Colonic mucosa (tissue), 4 donors: ENCODE data around the gene PKD1. TPM values are rescaled to one million over a fixed set of nuclear protein-coding genes. Genes with fewer than 3 reads are reported as not detected.

ENCODE experiments used
- DNase-seq: peaks from one replicate; pipeline ENCODE4 v3.0.0-alpha.2; 2020
- H3K27ac ChIP-seq: fragments of 200-600 bp; one replicate; pipeline ENCODE4 v1.8.0; 2021
- H3K27me3 ChIP-seq: fragments of 200-600 bp; one replicate; pipeline ENCODE4 v1.8.0; 2021
- H3K36me3 ChIP-seq: fragments of 200-600 bp; one replicate; pipeline ENCODE4 v1.8.0; 2021
- H3K4me1 ChIP-seq: fragments of 200-600 bp; one replicate; pipeline ENCODE4 v1.8.0; 2021; ENCODE audit warnings: mild to moderate bottlenecking
- H3K4me3 ChIP-seq: fragments of 200-600 bp; one replicate; pipeline ENCODE4 v1.8.0; 2021
- H3K9ac ChIP-seq, 2 donors: one replicate each; pipeline ENCODE4 v1.7.0; 2013; ENCODE audit warnings: control low read depth in 2 of 2, low read depth in 2 of 2, low read length in 2 of 2
- H3K9me3 ChIP-seq: fragments of 200-600 bp; one replicate; pipeline ENCODE4 v1.8.0; 2021
- CTCF ChIP-seq: fragments of 200-600 bp; IDR thresholded peaks from one replicate; pipeline ENCODE4 v1.8.0; 2022; ENCODE audit warnings: antibody characterized with exemption, mild to moderate bottlenecking
- intact Hi-C: fragments of 100-400 bp; cut with DNase I; formaldehyde crosslinking; loops from one replicate; pipeline ENCODE4 v1.14.1; 2022
- total RNA-seq, 2 donors: library from RNA; stranded (reverse); fragmentation: NEBNext Ultra II Directional in 1 of 2; extraction: Animal tissue kit (Norgen Biotek cat#: 25700) in 1 of 2; gene quantifications; one replicate each; pipeline ENCODE4 v1.2.1, GENCODE V29; 2021
- donor health status: healthy.
- donor health status: DM: no; HTN: no; CAD: no.
- donor health status: DM: no; HTN: no; CAD: no.

The PKD1 gene
- total RNA-seq, 2 donors from 2014 or later: 48.2 to 83.5 TPM

GRCh38 chr16:2060346-2060745, 75.4 kb downstream of the PKD1 start:
- Histone ChIP-seq H3K4me1 (peaks cover under 1% of the 10 kb centered on the region), H3K9me3 (no peaks in the 10 kb centered on the region), H3K9ac (no peak overlapping the region), H3K27ac (no peak overlapping the region), H3K27me3 (no peaks in the 10 kb centered on the region), H3K4me3 (no peak overlapping the region), H3K36me3 (peaks cover 7% of the 10 kb centered on the region)
- DNase-seq: no peak
- no peak for TF ChIP-seq CTCF
- intact Hi-C loops: no loop called here

GRCh38 chr16:2058872-2059271, 76.8 kb downstream of the PKD1 start:
- Histone ChIP-seq H3K9me3 (no peaks in the 10 kb centered on the region), H3K27ac (no peak overlapping the region), H3K36me3 (peaks cover 13% of the 10 kb centered on the region), H3K9ac (no peak overlapping the region), H3K4me1 (peaks cover 9% of the 10 kb centered on the region), H3K4me3 (no peak overlapping the region), H3K27me3 (no peaks in the 10 kb centered on the region)
- no peak for DNase-seq
- TF ChIP-seq CTCF: no peak
- intact Hi-C loops: no loop called here

DNA sequence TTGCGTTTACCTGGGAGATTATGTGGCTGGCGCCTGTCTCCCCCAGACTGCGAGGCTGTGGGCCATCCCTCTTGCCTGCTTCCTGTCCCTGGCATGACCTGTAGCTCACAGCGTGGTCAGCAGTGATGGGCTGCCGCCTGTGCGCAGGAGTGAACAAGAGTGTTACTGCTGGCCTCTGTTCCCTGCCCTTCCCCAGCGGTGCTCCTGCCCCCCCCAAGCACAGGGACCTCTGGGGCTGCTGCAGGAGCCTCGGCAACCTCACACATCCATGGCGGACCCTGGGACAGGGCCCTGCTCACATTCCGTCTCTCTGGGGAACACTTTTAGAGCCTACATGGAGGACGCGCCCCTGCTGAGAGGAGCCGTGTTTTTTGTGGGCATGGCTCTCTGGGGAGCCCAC, 77.3 kb downstream of the PKD1 start:
- intact Hi-C loops: no loop called here
- Histone ChIP-seq H3K4me3 (no peak overlapping the region), H3K9me3 (no peaks in the 10 kb centered on the region), H3K9ac (no peak overlapping the region), H3K27ac (no peak overlapping the region), H3K27me3 (no peaks in the 10 kb centered on the region), H3K4me1 (peaks cover 9% of the 10 kb centered on the region), H3K36me3 (peaks cover 14% of the 10 kb centered on the region)
- no peak for DNase-seq
- TF ChIP-seq CTCF: no peak

- intact Hi-C loops: no loop called here
- no peak for TF ChIP-seq CTCF
- no peak overlapping the region for H3K4me3 ChIP-seq
- H3K27ac ChIP-seq: no peak overlapping the region
- no peak overlapping the region for H3K9ac ChIP-seq
- H3K9me3 ChIP-seq: no peaks in the 10 kb centered on the region
- DNase-seq: no peak
- peaks cover 6% of the 10 kb centered on the region for H3K36me3 ChIP-seq
- H3K27me3 ChIP-seq: no peaks in the 10 kb centered on the region
- H3K4me1 ChIP-seq: peaks cover 9% of the 10 kb centered on the region
These were observed 78.3 kb downstream of the PKD1 start for GRCh38 chr16:2057438-2057837.

GRCh38 chr16:2056681-2057407, 78.9 kb downstream of the PKD1 start:
- Histone ChIP-seq H3K4me3 (no peak overlapping the region), H3K9me3 (no peaks in the 10 kb centered on the region), H3K27ac (no peak overlapping the region), H3K9ac (no peak overlapping the region), H3K36me3 (peaks cover 6% of the 10 kb centered on the region), H3K27me3 (no peaks in the 10 kb centered on the region), H3K4me1 (peaks cover 9% of the 10 kb centered on the region)
- DNase-seq: no peak
- no peak for TF ChIP-seq CTCF
- intact Hi-C loops: no loop called here
